HG02642 (cell line): ENCODE measurements around the gene SRPK1.
"Not testable (repeated sequence)": the region's sequence is repeated elsewhere in the genome, so short reads cannot be mapped to it uniquely, and the experiment has no call there.

Source experiments
- ATAC-seq: cut with Tn5 transposase; IDR thresholded peaks from one replicate; pipeline ENCODE4 v1.9.1; 2021; ENCODE audit warnings: mild to moderate bottlenecking; ENCODE audit not compliant: unreplicated experiment, poor library complexity

SRPK1 gene

GRCh38 chr6:35933844-35934243, 12.9 kb upstream of the SRPK1 start:
- ATAC-seq, result no peak

DNA sequence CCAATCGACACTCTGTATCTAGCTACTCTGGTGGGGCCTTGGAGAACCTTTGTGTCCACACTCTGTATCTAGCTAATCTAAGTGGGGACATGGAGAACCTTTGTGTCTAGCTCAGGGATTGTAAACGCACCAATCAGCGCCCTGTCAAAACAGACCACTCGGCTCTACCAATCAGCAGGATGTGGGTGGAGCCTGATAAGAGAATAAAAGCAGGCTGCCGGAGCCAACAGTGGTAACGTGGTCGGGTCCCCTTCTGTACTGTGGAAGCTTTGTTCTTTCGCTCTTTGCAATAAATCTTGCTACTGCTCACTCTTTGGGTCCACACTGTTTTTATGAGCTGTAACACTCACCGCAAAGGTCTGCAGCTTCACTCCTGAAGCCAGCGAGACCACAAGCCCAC, 11.0 kb upstream of the SRPK1 start:
- ATAC-seq, result not testable (repeated sequence)

GRCh38 chr6:35931120-35931561, 10.2 kb upstream of the SRPK1 start:
- no peak for ATAC-seq

DNA sequence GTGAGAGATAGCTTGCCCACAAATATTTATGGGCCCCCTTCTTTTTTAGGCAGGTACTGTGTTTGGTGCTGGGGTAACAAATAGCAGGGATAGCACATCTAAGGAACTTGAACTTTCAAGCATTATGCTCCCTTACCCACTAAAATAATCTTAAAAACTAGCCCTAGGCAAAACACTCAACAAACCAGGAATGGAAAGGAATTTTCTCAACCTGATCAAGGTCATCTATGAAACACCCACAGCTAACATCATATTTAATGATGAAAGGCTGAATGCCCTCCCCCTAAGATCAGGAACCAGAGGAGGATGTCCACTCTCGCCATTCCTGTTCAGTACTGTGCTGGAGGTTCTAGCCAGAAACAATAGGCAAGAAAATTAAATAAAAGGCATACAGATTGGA, 8.7 kb upstream of the SRPK1 start:
- ATAC-seq, result no peak

GRCh38 chr6:35926509-35927215, 5.8 kb upstream of the SRPK1 start:
- ATAC-seq, result no peak

GRCh38 chr6:35925961-35926360, 5.1 kb upstream of the SRPK1 start:
- ATAC-seq, result no peak

GRCh38 chr6:35924146-35924545, 3.2 kb upstream of the SRPK1 start:
- ATAC-seq, result no peak

- ATAC-seq, result no peak
Measured at GRCh38 chr6:35922139-35922554, 1.2 kb upstream of the SRPK1 start.

- peak; percentile 34 for ATAC-seq
Measured at GRCh38 chr6:35919827-35920751, 809 bp downstream of the SRPK1 start.

GRCh38 chr6:35919085-35919826, 1.6 kb downstream of the SRPK1 start:
- ATAC-seq, result peak; percentile 1

DNA sequence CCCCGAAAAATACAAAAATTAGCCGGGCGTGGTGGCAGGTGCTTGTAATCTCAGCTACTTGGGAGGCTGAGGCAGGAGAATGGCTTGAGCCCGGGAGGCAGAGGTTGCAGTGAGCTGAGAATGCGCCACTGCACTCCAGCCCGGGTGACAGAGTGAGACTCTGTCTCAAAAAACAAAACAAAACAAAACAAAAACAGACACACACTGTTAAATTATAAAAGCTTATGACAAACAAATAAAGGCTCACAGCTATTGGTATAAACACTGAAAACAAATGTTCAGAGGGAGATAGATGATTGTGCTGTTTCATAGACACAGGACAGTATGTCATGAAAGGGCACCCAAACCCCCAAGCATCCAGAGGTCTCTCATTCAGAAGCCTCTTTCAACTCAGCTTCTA, 4.0 kb downstream of the SRPK1 start:
- not testable (repeated sequence) for ATAC-seq

- no peak for ATAC-seq
Measured at GRCh38 chr6:35916056-35916455, 4.8 kb downstream of the SRPK1 start.

DNA sequence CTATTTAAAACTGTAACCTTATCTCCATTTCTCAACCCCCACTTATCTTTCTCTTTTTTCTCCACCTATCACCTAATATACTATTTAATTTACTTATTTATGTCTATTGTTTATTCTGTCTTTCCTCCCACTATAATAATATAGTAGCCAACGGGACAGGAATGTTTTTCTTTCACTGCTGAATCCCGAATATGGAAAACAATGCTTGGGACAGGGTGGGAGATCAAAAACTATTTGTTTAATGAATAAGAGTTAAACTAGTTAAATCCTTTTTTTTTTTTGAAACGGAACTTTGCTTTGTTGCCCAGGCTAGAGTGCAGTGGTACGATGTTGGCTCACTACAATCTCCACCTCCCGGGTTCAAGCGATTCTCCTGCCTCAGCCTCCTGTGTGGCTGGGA, 6.4 kb downstream of the SRPK1 start:
- no peak for ATAC-seq

DNA sequence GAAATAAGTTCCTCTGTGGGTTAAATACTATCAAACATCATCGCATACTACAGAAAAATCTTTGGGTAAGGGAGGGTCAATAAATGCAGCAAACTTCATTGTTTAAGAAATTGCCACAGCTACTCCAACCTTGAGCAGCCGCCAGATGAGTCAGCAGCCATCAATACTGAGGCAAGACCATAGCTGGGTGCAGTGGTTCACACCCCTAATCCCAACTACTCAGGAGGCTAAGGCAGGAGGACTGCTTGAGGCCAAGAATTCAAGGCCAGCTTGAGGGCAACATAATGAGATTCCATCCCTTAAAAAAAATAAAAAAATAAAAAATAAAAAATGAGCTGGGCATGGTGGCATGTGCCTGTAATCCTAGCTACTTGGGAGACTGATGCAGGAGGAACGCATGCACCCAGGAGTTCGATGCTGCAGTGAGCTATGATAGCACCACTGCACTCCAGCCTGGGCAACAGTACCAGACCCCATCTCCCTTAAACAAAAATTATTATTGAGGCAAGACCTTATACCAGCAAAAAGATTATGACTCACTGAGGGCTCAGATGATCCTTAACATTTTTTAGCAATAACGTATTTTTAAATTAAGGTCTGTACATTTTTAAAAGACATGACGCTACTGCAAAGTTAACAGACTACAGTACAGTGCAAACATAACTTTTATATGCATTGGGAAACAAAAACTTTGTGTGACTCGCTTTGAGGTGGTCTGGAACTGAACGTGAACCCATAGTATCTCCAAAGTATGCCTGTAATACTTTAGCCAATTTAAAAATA, 8.8 kb downstream of the SRPK1 start:
- ATAC-seq, result no peak

GRCh38 chr6:35909571-35909970, 11.3 kb downstream of the SRPK1 start:
- not testable (repeated sequence) for ATAC-seq

- ATAC-seq, result not testable (repeated sequence)
Measured at GRCh38 chr6:35908753-35909401, 12.0 kb downstream of the SRPK1 start.

- ATAC-seq, result no peak
Measured at GRCh38 chr6:35907750-35908149, 13.1 kb downstream of the SRPK1 start.

DNA sequence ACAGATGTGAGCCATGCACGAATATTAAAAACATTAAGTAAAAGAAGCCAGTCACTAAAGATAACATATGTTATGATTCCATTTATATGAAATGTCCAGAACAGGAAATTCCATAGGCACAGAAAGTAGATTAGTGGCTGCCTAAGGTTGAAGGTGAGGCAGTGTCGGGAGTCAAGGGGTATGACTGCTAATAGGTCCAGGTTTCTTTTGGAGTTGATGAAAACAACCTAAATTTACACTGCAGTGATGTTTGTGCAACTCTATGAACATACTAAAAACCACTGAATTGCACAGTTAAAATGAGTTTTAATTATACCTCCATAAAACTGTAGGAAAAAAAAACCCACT, 14.4 kb downstream of the SRPK1 start:
- ATAC-seq, result no peak

DNA sequence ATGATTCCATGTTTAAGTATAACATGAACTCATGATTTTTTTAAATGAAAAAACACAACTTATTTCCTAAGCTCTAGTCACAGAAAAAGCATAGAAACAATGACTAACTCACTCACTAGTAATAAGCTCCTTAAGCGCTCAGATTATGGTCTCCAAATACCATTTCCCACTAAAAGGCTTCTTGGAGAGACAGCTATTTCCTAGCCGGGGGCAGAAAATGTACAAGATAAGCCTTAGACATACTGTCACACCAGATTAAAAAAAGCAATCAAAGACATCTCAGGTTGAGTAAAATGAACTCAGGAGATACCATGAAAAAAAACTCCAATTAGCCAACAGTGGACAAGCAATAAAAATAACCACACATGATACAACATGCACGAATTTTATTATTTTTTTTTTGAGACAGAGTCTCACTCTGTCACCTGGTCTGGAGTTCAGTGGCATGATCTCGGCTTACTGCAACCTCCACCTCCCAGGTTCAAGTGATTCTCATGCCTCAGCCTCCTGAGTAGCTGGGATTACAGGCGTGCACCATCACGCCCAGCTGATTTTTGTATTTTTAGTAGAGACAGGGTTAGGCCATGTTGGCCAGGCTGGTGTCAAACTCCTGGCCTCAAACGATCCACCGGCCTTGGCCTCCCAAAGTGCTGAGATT, 14.9 kb downstream of the SRPK1 start:
- no peak for ATAC-seq
